Breast epithelium (tissue), 3 donors: ENCODE measurements around the gene S100A1.

Source experiments
- POLR2A ChIP-seq: fragments of 450-650 bp; IDR thresholded peaks from one replicate; pipeline ENCODE4 v1.6.1; 2016; ENCODE audit warnings: antibody characterized with exemption, mild to moderate bottlenecking, moderate library complexity
- POLR2AphosphoS5 ChIP-seq, 3 donors: sonication (generic); formaldehyde crosslinking; IDR thresholded peaks; one replicate each; pipeline ENCODE4 v1.6.1; 2017; ENCODE audit warnings: antibody characterized with exemption in 3 of 3
- TF ChIP-seq, protein P1 (sequence below), 3 donors: fragments of 450-650 bp; IDR thresholded peaks; one replicate each; pipeline ENCODE4 v1.5.1; 2016 to 2017; ENCODE audit warnings: antibody characterized with exemption in 3 of 3, mild to moderate bottlenecking in 3 of 3, moderate library complexity in 3 of 3

DNA sequence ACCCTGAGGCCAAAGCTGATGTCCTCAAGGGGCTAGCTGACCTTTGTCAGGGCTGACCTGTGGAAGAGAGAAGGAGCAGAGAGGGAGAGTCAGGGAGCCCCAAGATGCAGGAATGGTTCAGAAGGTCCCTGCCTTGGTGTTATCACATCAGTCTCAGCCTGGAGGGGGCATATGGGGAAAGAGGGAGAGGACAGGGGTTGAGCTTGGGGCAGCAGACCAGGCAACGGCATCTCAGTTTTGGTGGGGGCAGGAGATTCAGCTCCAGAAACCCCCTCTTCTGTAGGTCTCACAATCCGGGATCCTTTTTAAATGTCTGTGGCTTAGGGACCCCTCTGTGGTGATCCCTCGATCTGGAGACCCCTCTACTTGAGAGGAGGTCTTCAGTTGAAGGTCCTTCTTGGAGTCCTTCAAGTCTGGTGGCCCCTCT lies 1.7 kb upstream of the S100A1 start:
- TF ChIP-seq, protein P1, sequence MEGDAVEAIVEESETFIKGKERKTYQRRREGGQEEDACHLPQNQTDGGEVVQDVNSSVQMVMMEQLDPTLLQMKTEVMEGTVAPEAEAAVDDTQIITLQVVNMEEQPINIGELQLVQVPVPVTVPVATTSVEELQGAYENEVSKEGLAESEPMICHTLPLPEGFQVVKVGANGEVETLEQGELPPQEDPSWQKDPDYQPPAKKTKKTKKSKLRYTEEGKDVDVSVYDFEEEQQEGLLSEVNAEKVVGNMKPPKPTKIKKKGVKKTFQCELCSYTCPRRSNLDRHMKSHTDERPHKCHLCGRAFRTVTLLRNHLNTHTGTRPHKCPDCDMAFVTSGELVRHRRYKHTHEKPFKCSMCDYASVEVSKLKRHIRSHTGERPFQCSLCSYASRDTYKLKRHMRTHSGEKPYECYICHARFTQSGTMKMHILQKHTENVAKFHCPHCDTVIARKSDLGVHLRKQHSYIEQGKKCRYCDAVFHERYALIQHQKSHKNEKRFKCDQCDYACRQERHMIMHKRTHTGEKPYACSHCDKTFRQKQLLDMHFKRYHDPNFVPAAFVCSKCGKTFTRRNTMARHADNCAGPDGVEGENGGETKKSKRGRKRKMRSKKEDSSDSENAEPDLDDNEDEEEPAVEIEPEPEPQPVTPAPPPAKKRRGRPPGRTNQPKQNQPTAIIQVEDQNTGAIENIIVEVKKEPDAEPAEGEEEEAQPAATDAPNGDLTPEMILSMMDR (IDR thresholded peaks at IDR 0.05) = no peak
- TF ChIP-seq POLR2A = no peak
- TF ChIP-seq POLR2AphosphoS5 (IDR thresholded peaks at IDR 0.05) = no peak
